ENCODE data around the gene MYMK. TPM values are rescaled to one million over a fixed set of nuclear protein-coding genes. Genes with fewer than 3 reads are reported as not detected.

Gene MYMK
- polyA plus RNA-seq, 3 donors: not detected

- Histone ChIP-seq H3K9ac (ENCODE audit: insufficient read depth, low read length, poor library complexity, severe bottlenecking) (peak overlapping the region; percentile 32), H4K20me1 (ENCODE audit: insufficient read depth, low read length) (peaks cover 88% of the 10 kb centered on the region), H3K27me3 (ENCODE audit: control insufficient read depth in 2 of 2, insufficient read depth in 2 of 2, low read length in 2 of 2) (no peaks in the 10 kb centered on the region), H3K79me2 (ENCODE audit: insufficient read depth, low read length) (peaks cover 13% of the 10 kb centered on the region), H3K9me3 (replicated peaks in 1 of 2; ENCODE audit: control insufficient read depth in 1 of 2, insufficient read depth in 1 of 2, low read length in 2 of 2) (no peaks in the 10 kb centered on the region), H3K36me3 (replicated peaks in 1 of 2; ENCODE audit: control insufficient read depth in 1 of 2, insufficient read depth in 2 of 2, low read length in 2 of 2) (peaks cover 44 to 45% of the 10 kb centered on the region in 2 donors), H3K4me2 (replicated peaks; ENCODE audit: extremely low read depth, low read length, poor library complexity, severe bottlenecking) (peak overlapping the region; percentile 43), H3K4me3 (replicated peaks in 1 of 3; ENCODE audit: low read depth in 2 of 3, low read length in 3 of 3) (peak overlapping the region in 1 of 3 experiments; percentile 36), H2AFZ (ENCODE audit: insufficient read depth, low read depth, low read length, poor library complexity, severe bottlenecking) (no peak overlapping the region), H3K27ac (ENCODE audit: low read depth in 1 of 2, low read length in 2 of 2) (peak overlapping the region; percentile 33 to 70), H3K4me1 (ENCODE audit: control insufficient read depth in 1 of 2, insufficient read depth in 2 of 2, low read length in 2 of 2) (peaks cover 66 to 75% of the 10 kb centered on the region in 2 donors)
- H3K4me1 Mint-ChIP-seq: peaks cover 51% of the 10 kb centered on the region
- 94% methylated on average over 27 of the region's 27 CpGs for WGBS (ENCODE audit: insufficient coverage)
- TF ChIP-seq, protein P1, sequence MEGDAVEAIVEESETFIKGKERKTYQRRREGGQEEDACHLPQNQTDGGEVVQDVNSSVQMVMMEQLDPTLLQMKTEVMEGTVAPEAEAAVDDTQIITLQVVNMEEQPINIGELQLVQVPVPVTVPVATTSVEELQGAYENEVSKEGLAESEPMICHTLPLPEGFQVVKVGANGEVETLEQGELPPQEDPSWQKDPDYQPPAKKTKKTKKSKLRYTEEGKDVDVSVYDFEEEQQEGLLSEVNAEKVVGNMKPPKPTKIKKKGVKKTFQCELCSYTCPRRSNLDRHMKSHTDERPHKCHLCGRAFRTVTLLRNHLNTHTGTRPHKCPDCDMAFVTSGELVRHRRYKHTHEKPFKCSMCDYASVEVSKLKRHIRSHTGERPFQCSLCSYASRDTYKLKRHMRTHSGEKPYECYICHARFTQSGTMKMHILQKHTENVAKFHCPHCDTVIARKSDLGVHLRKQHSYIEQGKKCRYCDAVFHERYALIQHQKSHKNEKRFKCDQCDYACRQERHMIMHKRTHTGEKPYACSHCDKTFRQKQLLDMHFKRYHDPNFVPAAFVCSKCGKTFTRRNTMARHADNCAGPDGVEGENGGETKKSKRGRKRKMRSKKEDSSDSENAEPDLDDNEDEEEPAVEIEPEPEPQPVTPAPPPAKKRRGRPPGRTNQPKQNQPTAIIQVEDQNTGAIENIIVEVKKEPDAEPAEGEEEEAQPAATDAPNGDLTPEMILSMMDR (IDR thresholded peaks at IDR 0.05): no peak
- H3K4me3 Mint-ChIP-seq: peak overlapping the region; percentile 31 to 42
- intact Hi-C loops (cut with micrococcal nuclease): loop anchor here in 1 of 2 donors (10.0 kb wide), 1 partner anchor 553 kb away; the partner anchor contains the start of gene BRD3OS
- peaks cover 0 to 3% (median 1%) of the 10 kb centered on the region in 3 donors for H3K27me3 Mint-ChIP-seq (ENCODE audit: low read depth in 3 of 3)
- peak overlapping the region in 4 of 7 donors; percentile 30 to 63 (median 47) for H3K27ac Mint-ChIP-seq
- no peaks in the 10 kb centered on the region for H3K9me3 Mint-ChIP-seq
- DNase-seq: no peak
- H3K36me3 Mint-ChIP-seq: peaks cover 30 to 48% of the 10 kb centered on the region in 2 donors
Measured at GRCh38 chr9:133471551-133472276, 53.0 kb downstream of the MYMK start.

DNA sequence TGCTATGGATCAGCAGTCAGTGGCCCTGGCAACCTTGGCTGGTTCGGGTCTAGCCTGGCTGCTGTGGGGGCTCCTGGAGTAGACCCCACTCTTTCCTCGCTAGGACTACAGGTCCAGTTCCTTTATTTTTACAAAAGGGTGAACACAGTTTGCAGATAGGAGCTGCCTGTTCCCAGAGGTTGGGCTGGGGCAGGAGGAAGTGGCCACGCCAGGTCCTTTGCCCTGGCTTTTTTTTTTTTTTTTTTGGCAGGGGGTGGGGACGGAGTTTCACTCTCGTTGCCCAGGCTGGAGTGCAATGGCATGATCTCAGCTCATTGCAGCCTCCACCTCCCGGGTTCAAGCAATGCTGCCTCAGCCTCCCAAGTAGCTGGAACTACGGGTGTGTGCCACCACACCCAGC, 53.8 kb downstream of the MYMK start:
- DNase-seq: peak in 2 of 3 donors; percentile 11 to 56
- peaks cover 12% of the 10 kb centered on the region for H3K79me2 ChIP-seq (ENCODE audit: insufficient read depth, low read length)
- H3K9me3 Mint-ChIP-seq: no peaks in the 10 kb centered on the region
- H3K36me3 Mint-ChIP-seq: peaks cover 25 to 42% of the 10 kb centered on the region in 2 donors
- no peak overlapping the region for H2AFZ ChIP-seq (ENCODE audit: insufficient read depth, low read depth, low read length, poor library complexity, severe bottlenecking)
- H3K27me3 ChIP-seq (ENCODE audit: control insufficient read depth in 2 of 2, insufficient read depth in 2 of 2, low read length in 2 of 2): no peaks in the 10 kb centered on the region
- peaks cover 41 to 45% of the 10 kb centered on the region in 2 donors for H3K36me3 ChIP-seq (replicated peaks in 1 of 2; ENCODE audit: control insufficient read depth in 1 of 2, insufficient read depth in 2 of 2, low read length in 2 of 2)
- H3K9ac ChIP-seq (ENCODE audit: insufficient read depth, low read length, poor library complexity, severe bottlenecking): peak overlapping the region; percentile 15
- H3K4me3 ChIP-seq (replicated peaks in 1 of 3; ENCODE audit: low read depth in 2 of 3, low read length in 3 of 3): peak overlapping the region in 1 of 3 experiments; percentile 36
- WGBS (ENCODE audit: insufficient coverage): 53% methylated on average over 4 of the region's 7 CpGs
- intact Hi-C loops (cut with micrococcal nuclease): loop anchor here in 1 of 2 donors (10.0 kb wide), 1 partner anchor 554 kb away; the partner anchor contains the start of gene BRD3OS
- H4K20me1 ChIP-seq (ENCODE audit: insufficient read depth, low read length): peaks cover 80% of the 10 kb centered on the region
- peaks cover 0 to 3% (median 1%) of the 10 kb centered on the region in 3 donors for H3K27me3 Mint-ChIP-seq (ENCODE audit: low read depth in 3 of 3)
- no peaks in the 10 kb centered on the region for H3K9me3 ChIP-seq (replicated peaks in 1 of 2; ENCODE audit: control insufficient read depth in 1 of 2, insufficient read depth in 1 of 2, low read length in 2 of 2)
- H3K4me1 ChIP-seq (ENCODE audit: control insufficient read depth in 1 of 2, insufficient read depth in 2 of 2, low read length in 2 of 2): peaks cover 59 to 68% of the 10 kb centered on the region in 2 donors
- peak overlapping the region; percentile 43 for H3K4me2 ChIP-seq (replicated peaks; ENCODE audit: extremely low read depth, low read length, poor library complexity, severe bottlenecking)
- H3K27ac Mint-ChIP-seq: peak overlapping the region in 4 of 7 donors; percentile 63 to 88 (median 84)
- H3K4me3 Mint-ChIP-seq: peak overlapping the region in 1 of 2 donors; percentile 42
- peaks cover 44% of the 10 kb centered on the region for H3K4me1 Mint-ChIP-seq
- peak overlapping the region; percentile 33 to 70 for H3K27ac ChIP-seq (ENCODE audit: low read depth in 1 of 2, low read length in 2 of 2)
- TF ChIP-seq, protein P1 (IDR thresholded peaks at IDR 0.05): no peak

Measured in CD14-positive monocyte (primary cell).